Subcutaneous adipose tissue (tissue), 4 donors: ENCODE measurements around the gene TMEM208. TPM values are rescaled to one million over a fixed set of nuclear protein-coding genes. Genes with fewer than 3 reads are reported as not detected.

Source experiments
- small RNA-seq: library from RNA; depleted of rRNA; stranded (forward); fragments of <200 nt; gene quantifications from one replicate; pipeline ENCODE3, GENCODE V24; 2016
- total RNA-seq, 4 donors: library from RNA; depleted of rRNA; stranded (reverse); fragments of >200 nt; gene quantifications; one replicate each; pipeline ENCODE4 v1.1.0, GENCODE V29; 2016
- TF ChIP-seq, protein P1 (sequence below): fragments of 450-650 bp; IDR thresholded peaks from one replicate; pipeline ENCODE4 v1.5.1; 2016; ENCODE audit warnings: low read depth, mild to moderate bottlenecking, control low read depth, antibody characterized with exemption, moderate library complexity

The TMEM208 gene
- total RNA-seq, 4 donors from 2014 or later: 21.9 to 36.1 (median 33.3) TPM

GRCh38 chr16:67277999-67278772, 51.3 kb downstream of the TMEM208 start:
- TF ChIP-seq, protein P1, sequence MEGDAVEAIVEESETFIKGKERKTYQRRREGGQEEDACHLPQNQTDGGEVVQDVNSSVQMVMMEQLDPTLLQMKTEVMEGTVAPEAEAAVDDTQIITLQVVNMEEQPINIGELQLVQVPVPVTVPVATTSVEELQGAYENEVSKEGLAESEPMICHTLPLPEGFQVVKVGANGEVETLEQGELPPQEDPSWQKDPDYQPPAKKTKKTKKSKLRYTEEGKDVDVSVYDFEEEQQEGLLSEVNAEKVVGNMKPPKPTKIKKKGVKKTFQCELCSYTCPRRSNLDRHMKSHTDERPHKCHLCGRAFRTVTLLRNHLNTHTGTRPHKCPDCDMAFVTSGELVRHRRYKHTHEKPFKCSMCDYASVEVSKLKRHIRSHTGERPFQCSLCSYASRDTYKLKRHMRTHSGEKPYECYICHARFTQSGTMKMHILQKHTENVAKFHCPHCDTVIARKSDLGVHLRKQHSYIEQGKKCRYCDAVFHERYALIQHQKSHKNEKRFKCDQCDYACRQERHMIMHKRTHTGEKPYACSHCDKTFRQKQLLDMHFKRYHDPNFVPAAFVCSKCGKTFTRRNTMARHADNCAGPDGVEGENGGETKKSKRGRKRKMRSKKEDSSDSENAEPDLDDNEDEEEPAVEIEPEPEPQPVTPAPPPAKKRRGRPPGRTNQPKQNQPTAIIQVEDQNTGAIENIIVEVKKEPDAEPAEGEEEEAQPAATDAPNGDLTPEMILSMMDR: no peak

Small RNAs within 50 kb of the gene (small RNA-seq; reads per million reads assigned to genes)
- 44.8 reads per million, percentile 96 among the genes with 10 or more reads in this experiment for gene MIR328

Other genes with a start within 250 kb of the TMEM208 start
- 10 to 100 TPM in 1 of 4 donors, 1 to 10 TPM in 3; 5.4 to 25.2 (median 6.6) TPM for gene CES4A, start 238.5 kb upstream of the TMEM208 start, total RNA-seq
- 10 to 100 TPM; 35.2 to 46.2 (median 42.4) TPM for gene CBFB, start 198.0 kb upstream of the TMEM208 start, total RNA-seq
- gene PHAF1, start 117.2 kb upstream of the TMEM208 start, total RNA-seq: 10 to 100 TPM; 15.1 to 30.1 (median 19.1) TPM
- 1 to 10 TPM; 2.8 to 5.9 (median 4.6) TPM for gene B3GNT9, start 76.1 kb upstream of the TMEM208 start, total RNA-seq
- gene TRADD, start 67.2 kb upstream of the TMEM208 start, total RNA-seq: 10 to 100 TPM in 3 of 4 donors, 1 to 10 TPM in 1; 6.7 to 42.3 (median 33.6) TPM
- 10 to 100 TPM in 3 of 4 donors, 1 to 10 TPM in 1; 4.2 to 13.2 (median 11.7) TPM for gene FBXL8, start 67.2 kb upstream of the TMEM208 start, total RNA-seq
- 10 to 100 TPM; 17.3 to 44.3 (median 35.1) TPM for gene HSF4, start 62.4 kb upstream of the TMEM208 start, total RNA-seq
- gene NOL3, start 56.6 kb upstream of the TMEM208 start, total RNA-seq: 100 to 1,000 TPM in 1 of 4 donors, 10 to 100 TPM in 3; 22.9 to 106 (median 57.4) TPM
- 10 to 100 TPM; 10.1 to 36.9 (median 12.5) TPM for gene MATCAP1, start 43.2 kb upstream of the TMEM208 start, total RNA-seq
- 10 to 100 TPM in 1 of 4 donors, 1 to 10 TPM in 2, under 1 TPM in 1; 0.17 to 13.8 (median 1.7) TPM for gene EXOC3L1, start 37.0 kb upstream of the TMEM208 start, total RNA-seq
- gene E2F4, start 35.0 kb upstream of the TMEM208 start, total RNA-seq: 10 to 100 TPM; 48.1 to 70.8 (median 58.9) TPM
- 1 to 10 TPM in 1 of 4 donors, under 1 TPM in 3; 0.51 to 1.5 (median 0.93) TPM for gene ELMO3, start 28.0 kb upstream of the TMEM208 start, total RNA-seq
- 10 to 100 TPM; 10.3 to 83.3 (median 20.9) TPM for gene FHOD1, start 20.4 kb downstream of the TMEM208 start, total RNA-seq
- gene SLC9A5, start 21.8 kb downstream of the TMEM208 start, total RNA-seq: 1 to 10 TPM in 3 of 4 donors, not detected in 1; 1.0 to 2.3 (median 1.3) TPM
- gene PLEKHG4, start 52.4 kb downstream of the TMEM208 start, total RNA-seq: 10 to 100 TPM in 2 of 4 donors, 1 to 10 TPM in 2; 2.4 to 13.2 (median 10.2) TPM
- under 1 TPM in 1 of 4 donors, not detected in 3; under 0.01 TPM for gene KCTD19, start 99.6 kb downstream of the TMEM208 start, total RNA-seq
- gene LRRC36, start 99.7 kb downstream of the TMEM208 start, total RNA-seq: under 1 TPM in 1 of 4 donors, not detected in 3; 0.17 TPM
- gene TPPP3, start 166.4 kb downstream of the TMEM208 start, total RNA-seq: 1 to 10 TPM; 2.0 to 5.9 (median 2.6) TPM
- gene ZDHHC1, start 189.3 kb downstream of the TMEM208 start, total RNA-seq: 10 to 100 TPM in 3 of 4 donors, 1 to 10 TPM in 1; 8.6 to 13.0 (median 11.4) TPM
- 1 to 10 TPM in 1 of 4 donors, under 1 TPM in 2, not detected in 1; 0.22 to 1.3 (median 0.51) TPM for gene HSD11B2, start 204.0 kb downstream of the TMEM208 start, total RNA-seq